Pancreas (tissue), 10 donors: Measurements from ENCODE around the gene GNG2. TPM values are rescaled to one million over a fixed set of nuclear protein-coding genes. Genes with fewer than 3 reads are reported as not detected.

ENCODE experiments used
- ATAC-seq, 4 donors: fragments of 200-7000 bp; cut with Tn5 transposase; one replicate each; pipeline versions ENCODE4 v1.8.0 to v1.9.1; 2020; ENCODE audit warnings: mild to moderate bottlenecking in 4 of 4, moderate library complexity in 4 of 4
- DNase-seq, 6 donors: peaks; one replicate each; pipeline ENCODE4 v3.0.0-alpha.2; 2020
- FAIRE-seq: peaks from 2 replicates; lab custom pipeline; 2012; peaks lifted over from hg19 to GRCh38; lab: Jason Lieb, UNC
- H3K27ac ChIP-seq, 4 donors: fragments of 200-600 bp; sonication (generic); 1 replicate in 3 of 4; 2 replicates in 1 of 4; pipeline versions ENCODE4 v1.5.0 to v1.8.0; 2020
- H3K27me3 ChIP-seq, 4 donors: fragments of 200-600 bp; one replicate each; pipeline ENCODE4 v1.8.0; 2021
- H3K36me3 ChIP-seq, 3 donors: fragments of 200-600 bp; sonication (generic) in 1 of 3; one replicate each; pipeline versions ENCODE4 v1.5.0 to v1.8.0; 2020 to 2021
- H3K4me1 ChIP-seq, 3 donors: fragments of 200-600 bp; one replicate each; pipeline ENCODE4 v1.8.0; 2021
- H3K4me3 ChIP-seq, 4 donors: fragments of 200-600 bp; sonication (generic) in 2 of 4; one replicate each; pipeline versions ENCODE4 v1.5.0 to v1.8.0; 2020 to 2021
- H3K9me3 ChIP-seq, 4 donors: fragments of 200-600 bp; one replicate each; pipeline ENCODE4 v1.8.0; 2021
- WGBS, 2 donors: extraction: QIAGEN DNeasy Blood & Tissue Kit; methylation state at CpG; one replicate each; pipeline ENCODE4 v1.1.7; 2013; 5-methylcytosine and 5-hydroxymethylcytosine counted together
- intact Hi-C, 3 donors: fragments of 100-400 bp; cut with DNase I; formaldehyde crosslinking; loops; one replicate each; pipeline versions ENCODE4 v1.11.1 to v1.14.2; 2022
- polyA plus RNA-seq, 2 donors: library from polyadenylated mRNA; stranded (reverse); fragments of 200-250 nt; gene quantifications; one replicate each; pipeline ENCODE4 v1.2.3, GENCODE V29; 2013
- total RNA-seq, 6 donors: library from RNA; stranded (reverse); fragmentation: NEBNext Ultra II Directional in 4 of 6; extraction: Animal tissue kit (Norgen Biotek cat#: 25700) in 4 of 6; gene quantifications; one replicate each; pipeline versions ENCODE4 v1.2.1 to v1.2.4, GENCODE V29; 2021 to 2023
- TF ChIP-seq, protein P1 (sequence below), 4 donors: fragments of 200-600 bp; sonication (generic) in 3 of 4; IDR thresholded peaks; one replicate each; pipeline versions ENCODE4 v1.5.0 to v1.8.0; 2021; ENCODE audit warnings: antibody characterized with exemption in 4 of 4
- donor health status: healthy with polysubstance abuse.
- donor health status: DM: no; HTN: no; CAD: no; lungs with moderate emphysema.
- donor health status: DM: no; HTN: no; CAD: no.
- donor health status: control.
- donor health status: control.
- donor health status: Bipolar disorder and iron deficiency.
- donor health status: DM: yes; HTN: yes; CAD: no.
- donor health status: DM: no; HTN: no; CAD: no.
- donor health status: DM: no; HTN: no; CAD: no.
- donor health status: DM: yes; HTN: yes; CAD: no.

Gene GNG2
- total and polyA plus RNA-seq, 8 donors = 1.7 to 23.0 (median 7.0) TPM

DNA sequence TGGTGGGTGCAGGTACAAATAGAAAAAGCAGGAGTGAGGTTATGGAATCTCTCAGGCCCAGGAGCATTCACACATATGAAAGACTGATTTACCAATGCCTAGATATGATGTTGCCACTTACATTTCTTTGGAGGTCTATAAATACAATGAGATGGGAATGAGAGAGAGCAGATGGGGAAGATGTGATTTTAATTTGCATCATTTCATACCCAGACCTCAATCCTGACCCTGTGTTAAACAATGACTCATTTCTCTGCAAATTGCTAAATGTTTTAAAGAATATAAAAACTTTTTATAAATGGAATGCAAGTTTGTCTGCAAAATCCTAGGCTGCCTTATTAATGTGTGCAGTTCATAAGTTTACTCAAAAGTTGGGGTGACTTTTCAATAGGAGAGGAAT is 38.6 kb upstream of the GNG2 start:
- no peaks in the 10 kb centered on the region for H3K4me1 ChIP-seq
- H3K27ac ChIP-seq = no peak overlapping the region
- H3K36me3 ChIP-seq = no peaks in the 10 kb centered on the region
- ATAC-seq (no peak), FAIRE-seq (no peak), DNase-seq (no peak)
- intact Hi-C loops = no loop called here
- H3K9me3 ChIP-seq = no peaks in the 10 kb centered on the region
- H3K4me3 ChIP-seq = no peak overlapping the region
- no peaks in the 10 kb centered on the region for H3K27me3 ChIP-seq
- TF ChIP-seq, protein P1, sequence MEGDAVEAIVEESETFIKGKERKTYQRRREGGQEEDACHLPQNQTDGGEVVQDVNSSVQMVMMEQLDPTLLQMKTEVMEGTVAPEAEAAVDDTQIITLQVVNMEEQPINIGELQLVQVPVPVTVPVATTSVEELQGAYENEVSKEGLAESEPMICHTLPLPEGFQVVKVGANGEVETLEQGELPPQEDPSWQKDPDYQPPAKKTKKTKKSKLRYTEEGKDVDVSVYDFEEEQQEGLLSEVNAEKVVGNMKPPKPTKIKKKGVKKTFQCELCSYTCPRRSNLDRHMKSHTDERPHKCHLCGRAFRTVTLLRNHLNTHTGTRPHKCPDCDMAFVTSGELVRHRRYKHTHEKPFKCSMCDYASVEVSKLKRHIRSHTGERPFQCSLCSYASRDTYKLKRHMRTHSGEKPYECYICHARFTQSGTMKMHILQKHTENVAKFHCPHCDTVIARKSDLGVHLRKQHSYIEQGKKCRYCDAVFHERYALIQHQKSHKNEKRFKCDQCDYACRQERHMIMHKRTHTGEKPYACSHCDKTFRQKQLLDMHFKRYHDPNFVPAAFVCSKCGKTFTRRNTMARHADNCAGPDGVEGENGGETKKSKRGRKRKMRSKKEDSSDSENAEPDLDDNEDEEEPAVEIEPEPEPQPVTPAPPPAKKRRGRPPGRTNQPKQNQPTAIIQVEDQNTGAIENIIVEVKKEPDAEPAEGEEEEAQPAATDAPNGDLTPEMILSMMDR (IDR thresholded peaks at IDR 0.05) = no peak

DNA sequence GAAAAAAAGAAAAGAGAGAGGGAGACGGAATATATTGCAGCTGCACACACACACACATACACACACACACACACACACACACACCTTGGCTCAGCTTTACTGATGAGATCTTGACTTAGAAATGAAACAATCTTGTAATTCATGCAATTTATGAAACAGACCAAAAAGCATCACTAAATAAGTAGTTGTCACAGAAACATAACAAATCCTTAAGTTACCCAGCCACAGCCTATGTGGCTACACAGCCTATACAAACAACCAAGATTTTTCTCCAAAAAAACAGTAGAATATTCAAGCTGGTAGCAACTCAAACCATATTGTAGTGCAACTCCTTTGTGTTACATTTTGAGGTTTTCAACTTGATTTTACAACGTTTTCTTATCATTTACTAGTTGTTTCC is 37.9 kb upstream of the GNG2 start:
- Histone ChIP-seq H3K4me1 (no peaks in the 10 kb centered on the region), H3K9me3 (no peaks in the 10 kb centered on the region), H3K27me3 (no peaks in the 10 kb centered on the region), H3K36me3 (no peaks in the 10 kb centered on the region), H3K27ac (no peak overlapping the region), H3K4me3 (no peak overlapping the region)
- intact Hi-C loops = no loop called here
- DNase-seq (no peak), ATAC-seq (no peak), FAIRE-seq (no peak)
- 32 to 40% methylated on average over 2 of the region's 2 CpGs for WGBS, 2 donors
- TF ChIP-seq, protein P1 (IDR thresholded peaks at IDR 0.05) = no peak

DNA sequence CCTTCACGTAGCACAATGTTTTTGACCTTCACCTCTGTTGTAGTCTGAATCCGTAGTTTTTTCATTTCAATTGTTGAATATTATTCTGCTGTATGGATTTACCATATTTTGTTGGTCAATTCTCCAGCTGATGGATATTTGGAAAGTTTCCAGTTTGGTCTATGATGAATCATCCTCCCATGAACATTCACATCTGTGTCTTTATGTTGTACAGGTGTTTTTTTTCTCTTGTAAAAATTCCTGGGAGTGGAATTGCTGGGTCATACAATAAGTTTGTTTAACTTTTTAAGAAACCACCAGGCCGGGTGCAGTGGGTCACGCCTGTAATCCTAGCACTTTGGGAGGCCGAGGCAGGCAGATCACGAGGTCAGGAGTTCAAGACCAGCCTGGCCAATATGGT is 36.7 kb upstream of the GNG2 start:
- Histone ChIP-seq H3K27me3 (no peaks in the 10 kb centered on the region), H3K27ac (no peak overlapping the region), H3K4me1 (no peaks in the 10 kb centered on the region), H3K9me3 (no peaks in the 10 kb centered on the region), H3K36me3 (no peaks in the 10 kb centered on the region), H3K4me3 (no peak overlapping the region)
- ATAC-seq = no peak
- no peak for DNase-seq
- 57 to 71% methylated on average over 6 of the region's 6 CpGs for WGBS, 2 donors
- TF ChIP-seq, protein P1 (IDR thresholded peaks at IDR 0.05) = no peak
- FAIRE-seq = no peak
- intact Hi-C loops = no loop called here

DNA sequence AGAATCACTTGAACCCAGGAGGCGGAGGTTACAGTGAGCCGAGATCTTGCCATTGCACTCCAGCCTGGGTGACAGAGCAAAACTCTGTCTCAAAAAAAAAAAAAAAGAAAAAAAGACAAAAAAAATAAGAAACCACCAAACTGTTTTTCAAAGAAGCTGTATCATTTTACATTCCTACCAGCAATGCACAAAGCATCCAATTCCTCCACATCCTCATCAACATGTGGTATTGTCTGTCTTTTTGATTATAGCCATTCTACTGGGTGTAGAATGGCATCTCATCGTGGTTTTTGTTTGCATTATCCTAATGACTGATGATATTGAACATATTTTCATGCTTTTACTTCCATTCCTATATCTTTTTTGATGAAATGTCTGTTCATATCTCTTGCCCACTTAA is 36.2 kb upstream of the GNG2 start:
- Histone ChIP-seq H3K4me1 (no peaks in the 10 kb centered on the region), H3K36me3 (no peaks in the 10 kb centered on the region), H3K27me3 (no peaks in the 10 kb centered on the region), H3K9me3 (no peaks in the 10 kb centered on the region), H3K27ac (no peak overlapping the region), H3K4me3 (no peak overlapping the region)
- 68 to 83% methylated on average over 3 of the region's 3 CpGs for WGBS, 2 donors
- FAIRE-seq (no peak), ATAC-seq (no peak), DNase-seq (no peak)
- TF ChIP-seq, protein P1 (IDR thresholded peaks at IDR 0.05) = no peak
- intact Hi-C loops = no loop called here

DNA sequence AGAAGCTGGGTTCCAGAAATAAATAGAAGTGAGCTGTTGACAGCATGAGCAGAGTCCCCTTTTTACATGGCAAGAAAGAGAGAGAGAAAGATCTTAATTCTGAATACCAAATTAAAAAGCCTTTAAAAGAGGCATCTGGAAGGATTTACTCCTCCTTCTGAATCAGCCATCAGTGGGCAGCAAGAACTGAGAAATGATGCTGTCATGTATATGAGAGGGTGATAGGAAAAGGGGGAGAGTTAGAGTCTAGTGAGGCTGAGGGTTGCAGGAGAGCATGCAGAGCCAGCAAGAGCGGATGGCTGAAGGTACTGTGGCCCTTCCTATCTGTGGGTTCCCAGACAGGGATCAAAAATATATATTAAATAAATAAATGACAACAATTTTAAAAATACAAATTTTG is 34.5 kb upstream of the GNG2 start:
- H3K27me3 ChIP-seq = no peaks in the 10 kb centered on the region
- TF ChIP-seq, protein P1 (IDR thresholded peaks at IDR 0.05) = no peak
- no peaks in the 10 kb centered on the region for H3K4me1 ChIP-seq
- ATAC-seq (no peak), DNase-seq (no peak), FAIRE-seq (no peak)
- no peak overlapping the region for H3K27ac ChIP-seq
- H3K36me3 ChIP-seq = no peaks in the 10 kb centered on the region
- intact Hi-C loops = no loop called here
- no peak overlapping the region for H3K4me3 ChIP-seq
- H3K9me3 ChIP-seq = no peaks in the 10 kb centered on the region
- WGBS, 2 donors = 79 to 84% methylated on average over 1 of the region's 1 CpG
